Testis (tissue), 2 donors: ENCODE results near the gene NCAM2.

ENCODE experiments used
- POLR2A ChIP-seq: fragments of 450-650 bp; IDR thresholded peaks from one replicate; pipeline ENCODE4 v1.6.1; 2017; ENCODE audit warnings: antibody characterized with exemption, mild to moderate bottlenecking, moderate library complexity
- TF ChIP-seq, protein P1 (sequence below), 3 experiments: fragments of 450-650 bp in 2 of 3; fragments of 200-600 bp in 1 of 3; sonication (generic) in 1 of 3; IDR thresholded peaks; one replicate each; pipeline ENCODE4 v1.5.1; 2016 to 2019; ENCODE audit warnings: antibody characterized with exemption in 3 of 3, mild to moderate bottlenecking in 2 of 3, moderate library complexity in 1 of 3

DNA sequence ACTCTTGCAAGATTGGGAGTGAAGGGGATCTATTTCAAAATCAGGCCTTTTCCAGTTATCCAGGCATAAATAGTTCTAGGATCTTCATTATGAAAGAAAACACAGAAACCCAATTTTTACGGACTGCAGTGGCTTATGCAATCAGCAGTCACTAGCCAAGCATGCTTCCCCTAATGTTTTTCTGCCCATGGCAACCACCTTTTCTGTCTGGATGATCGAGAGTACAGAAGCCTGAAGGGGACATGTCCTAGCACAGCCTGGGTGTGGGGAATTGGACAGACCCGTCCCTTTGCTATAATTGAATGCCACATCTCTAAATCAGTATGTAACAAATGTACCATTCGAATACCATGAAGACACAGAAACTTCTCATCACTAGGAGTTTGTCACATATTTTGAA, 29.8 kb upstream of the NCAM2 start:
- no peak for TF ChIP-seq POLR2A
- TF ChIP-seq, protein P1, sequence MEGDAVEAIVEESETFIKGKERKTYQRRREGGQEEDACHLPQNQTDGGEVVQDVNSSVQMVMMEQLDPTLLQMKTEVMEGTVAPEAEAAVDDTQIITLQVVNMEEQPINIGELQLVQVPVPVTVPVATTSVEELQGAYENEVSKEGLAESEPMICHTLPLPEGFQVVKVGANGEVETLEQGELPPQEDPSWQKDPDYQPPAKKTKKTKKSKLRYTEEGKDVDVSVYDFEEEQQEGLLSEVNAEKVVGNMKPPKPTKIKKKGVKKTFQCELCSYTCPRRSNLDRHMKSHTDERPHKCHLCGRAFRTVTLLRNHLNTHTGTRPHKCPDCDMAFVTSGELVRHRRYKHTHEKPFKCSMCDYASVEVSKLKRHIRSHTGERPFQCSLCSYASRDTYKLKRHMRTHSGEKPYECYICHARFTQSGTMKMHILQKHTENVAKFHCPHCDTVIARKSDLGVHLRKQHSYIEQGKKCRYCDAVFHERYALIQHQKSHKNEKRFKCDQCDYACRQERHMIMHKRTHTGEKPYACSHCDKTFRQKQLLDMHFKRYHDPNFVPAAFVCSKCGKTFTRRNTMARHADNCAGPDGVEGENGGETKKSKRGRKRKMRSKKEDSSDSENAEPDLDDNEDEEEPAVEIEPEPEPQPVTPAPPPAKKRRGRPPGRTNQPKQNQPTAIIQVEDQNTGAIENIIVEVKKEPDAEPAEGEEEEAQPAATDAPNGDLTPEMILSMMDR (IDR thresholded peaks at IDR 0.05): no peak
